Transverse colon (tissue), 3 donors: ENCODE data around the gene NAT16.

ENCODE experiments used
- EP300 ChIP-seq: sonication (generic); formaldehyde crosslinking; IDR thresholded peaks from one replicate; pipeline ENCODE4 v1.6.1; 2017; ENCODE audit warnings: antibody characterized with exemption, low read depth
- POLR2A ChIP-seq: fragments of 450-650 bp; IDR thresholded peaks from one replicate; pipeline ENCODE4 v1.6.1; 2016; ENCODE audit warnings: antibody characterized with exemption, mild to moderate bottlenecking, moderate library complexity
- TF ChIP-seq, protein P1 (sequence below), 5 experiments: fragments of 200-600 bp in 3 of 5; fragments of 450-650 bp in 2 of 5; sonication (generic) in 3 of 5; IDR thresholded peaks; 1 replicate in 2 of 5; 2 replicates in 3 of 5; pipeline ENCODE4 v1.5.1; 2016 to 2017; ENCODE audit warnings: antibody characterized with exemption in 5 of 5, inconsistent platforms in 3 of 5, mild to moderate bottlenecking in 2 of 5, moderate library complexity in 1 of 5

DNA sequence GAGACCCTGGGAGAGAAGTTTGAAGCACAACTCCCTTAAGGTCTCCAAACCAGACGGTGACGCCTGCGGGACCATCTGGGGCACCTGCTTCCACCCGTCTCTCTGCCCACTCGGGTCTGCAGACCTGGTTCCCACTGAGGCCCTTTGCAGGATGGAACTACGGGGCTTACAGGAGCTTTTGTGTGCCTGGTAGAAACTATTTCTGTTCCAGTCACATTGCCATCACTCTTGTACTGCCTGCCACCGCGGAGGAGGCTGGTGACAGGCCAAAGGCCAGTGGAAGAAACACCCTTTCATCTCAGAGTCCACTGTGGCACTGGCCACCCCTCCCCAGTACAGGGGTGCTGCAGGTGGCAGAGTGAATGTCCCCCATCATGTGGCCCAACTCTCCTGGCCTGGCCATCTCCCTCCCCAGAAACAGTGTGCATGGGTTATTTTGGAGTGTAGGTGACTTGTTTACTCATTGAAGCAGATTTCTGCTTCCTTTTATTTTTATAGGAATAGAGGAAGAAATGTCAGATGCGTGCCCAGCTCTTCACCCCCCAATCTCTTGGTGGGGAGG lies 42.4 kb downstream of the NAT16 start:
- TF ChIP-seq, protein P1, sequence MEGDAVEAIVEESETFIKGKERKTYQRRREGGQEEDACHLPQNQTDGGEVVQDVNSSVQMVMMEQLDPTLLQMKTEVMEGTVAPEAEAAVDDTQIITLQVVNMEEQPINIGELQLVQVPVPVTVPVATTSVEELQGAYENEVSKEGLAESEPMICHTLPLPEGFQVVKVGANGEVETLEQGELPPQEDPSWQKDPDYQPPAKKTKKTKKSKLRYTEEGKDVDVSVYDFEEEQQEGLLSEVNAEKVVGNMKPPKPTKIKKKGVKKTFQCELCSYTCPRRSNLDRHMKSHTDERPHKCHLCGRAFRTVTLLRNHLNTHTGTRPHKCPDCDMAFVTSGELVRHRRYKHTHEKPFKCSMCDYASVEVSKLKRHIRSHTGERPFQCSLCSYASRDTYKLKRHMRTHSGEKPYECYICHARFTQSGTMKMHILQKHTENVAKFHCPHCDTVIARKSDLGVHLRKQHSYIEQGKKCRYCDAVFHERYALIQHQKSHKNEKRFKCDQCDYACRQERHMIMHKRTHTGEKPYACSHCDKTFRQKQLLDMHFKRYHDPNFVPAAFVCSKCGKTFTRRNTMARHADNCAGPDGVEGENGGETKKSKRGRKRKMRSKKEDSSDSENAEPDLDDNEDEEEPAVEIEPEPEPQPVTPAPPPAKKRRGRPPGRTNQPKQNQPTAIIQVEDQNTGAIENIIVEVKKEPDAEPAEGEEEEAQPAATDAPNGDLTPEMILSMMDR (IDR thresholded peaks at IDR 0.05), result no peak
- TF ChIP-seq POLR2A (no peak), EP300 (no peak)
